DLD1 (cell line): Measurements from ENCODE around the gene SOCS3.

Source experiments
- in situ Hi-C: cut with HindIII; loops from 2 replicates; pipeline ENCODE4 v1.10.0; 2017; ENCODE audit warnings: low sequenced_read_pairs

The SOCS3 gene

GRCh38 chr17:78368854-78369495 lies 9.1 kb upstream of the SOCS3 start:
- in situ Hi-C loops: no loop called here

GRCh38 chr17:78368348-78368747 lies 8.5 kb upstream of the SOCS3 start:
- in situ Hi-C loops: no loop called here

- in situ Hi-C loops: no loop called here
Observed at GRCh38 chr17:78367193-78367592, 7.3 kb upstream of the SOCS3 start.

- in situ Hi-C loops: no loop called here
Observed at GRCh38 chr17:78366109-78366848, 6.4 kb upstream of the SOCS3 start.

GRCh38 chr17:78365561-78366108 lies 5.8 kb upstream of the SOCS3 start:
- in situ Hi-C loops: no loop called here

- in situ Hi-C loops: no loop called here
Observed at GRCh38 chr17:78364436-78365281, 4.8 kb upstream of the SOCS3 start.

- in situ Hi-C loops: no loop called here
Observed at GRCh38 chr17:78362671-78363070, 2.8 kb upstream of the SOCS3 start.

- in situ Hi-C loops: no loop called here
Observed at GRCh38 chr17:78362232-78362631, 2.4 kb upstream of the SOCS3 start.

GRCh38 chr17:78361225-78361701 lies 1.4 kb upstream of the SOCS3 start:
- in situ Hi-C loops: no loop called here

- in situ Hi-C loops: no loop called here
Observed at GRCh38 chr17:78360371-78361224, 721 bp upstream of the SOCS3 start.

- in situ Hi-C loops: no loop called here
Observed at GRCh38 chr17:78359321-78359996, 418 bp downstream of the SOCS3 start.

GRCh38 chr17:78358538-78359320 lies 1.1 kb downstream of the SOCS3 start:
- in situ Hi-C loops: no loop called here

- in situ Hi-C loops: no loop called here
Observed at GRCh38 chr17:78357672-78358537, 2.0 kb downstream of the SOCS3 start.

GRCh38 chr17:78357177-78357586 lies 2.7 kb downstream of the SOCS3 start:
- in situ Hi-C loops: no loop called here

GRCh38 chr17:78356101-78356713 lies 3.7 kb downstream of the SOCS3 start:
- in situ Hi-C loops: no loop called here

- in situ Hi-C loops: no loop called here
Observed at GRCh38 chr17:78355701-78356100, 4.2 kb downstream of the SOCS3 start.

- in situ Hi-C loops: no loop called here
Observed at GRCh38 chr17:78355045-78355641, 4.7 kb downstream of the SOCS3 start.
